Fibroblast of the aortic adventitia (primary cell): Measurements from ENCODE around the gene CEACAM5. TPM values are rescaled to one million over a fixed set of nuclear protein-coding genes. Genes with fewer than 3 reads are reported as not detected.

Source experiments
- DNase-seq: peaks from one replicate; pipeline ENCODE4 v3.0.0-alpha.2; 2010; ENCODE audit warnings: low read depth
- H3K4me3 ChIP-seq: 2 replicates; pipeline ENCODE4 v1.5.1; 2011; ENCODE audit warnings: low read depth, mild to moderate bottlenecking, control low read depth, low read length, moderate library complexity
- total RNA-seq: library from RNA; depleted of rRNA; stranded (reverse); fragments of >200 nt; gene quantifications from 2 replicates; pipeline ENCODE4 v1.2.3, GENCODE V29; 2012; ENCODE audit warnings: low replicate concordance
- TF ChIP-seq, protein P1 (sequence below): IDR thresholded peaks from 2 replicates; pipeline ENCODE4 v1.5.1; 2011; ENCODE audit warnings: mild to moderate bottlenecking, low read length, control low read depth, inconsistent platforms; ENCODE audit not compliant: insufficient read depth

CEACAM5 gene
- total RNA-seq, 1 donor = not detected

GRCh38 chr19:41771410-41771809 is 63.0 kb downstream of the CEACAM5 start:
- TF ChIP-seq, protein P1, sequence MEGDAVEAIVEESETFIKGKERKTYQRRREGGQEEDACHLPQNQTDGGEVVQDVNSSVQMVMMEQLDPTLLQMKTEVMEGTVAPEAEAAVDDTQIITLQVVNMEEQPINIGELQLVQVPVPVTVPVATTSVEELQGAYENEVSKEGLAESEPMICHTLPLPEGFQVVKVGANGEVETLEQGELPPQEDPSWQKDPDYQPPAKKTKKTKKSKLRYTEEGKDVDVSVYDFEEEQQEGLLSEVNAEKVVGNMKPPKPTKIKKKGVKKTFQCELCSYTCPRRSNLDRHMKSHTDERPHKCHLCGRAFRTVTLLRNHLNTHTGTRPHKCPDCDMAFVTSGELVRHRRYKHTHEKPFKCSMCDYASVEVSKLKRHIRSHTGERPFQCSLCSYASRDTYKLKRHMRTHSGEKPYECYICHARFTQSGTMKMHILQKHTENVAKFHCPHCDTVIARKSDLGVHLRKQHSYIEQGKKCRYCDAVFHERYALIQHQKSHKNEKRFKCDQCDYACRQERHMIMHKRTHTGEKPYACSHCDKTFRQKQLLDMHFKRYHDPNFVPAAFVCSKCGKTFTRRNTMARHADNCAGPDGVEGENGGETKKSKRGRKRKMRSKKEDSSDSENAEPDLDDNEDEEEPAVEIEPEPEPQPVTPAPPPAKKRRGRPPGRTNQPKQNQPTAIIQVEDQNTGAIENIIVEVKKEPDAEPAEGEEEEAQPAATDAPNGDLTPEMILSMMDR = no peak
- H3K4me3 ChIP-seq = no peak overlapping the region
- DNase-seq = no peak

DNA sequence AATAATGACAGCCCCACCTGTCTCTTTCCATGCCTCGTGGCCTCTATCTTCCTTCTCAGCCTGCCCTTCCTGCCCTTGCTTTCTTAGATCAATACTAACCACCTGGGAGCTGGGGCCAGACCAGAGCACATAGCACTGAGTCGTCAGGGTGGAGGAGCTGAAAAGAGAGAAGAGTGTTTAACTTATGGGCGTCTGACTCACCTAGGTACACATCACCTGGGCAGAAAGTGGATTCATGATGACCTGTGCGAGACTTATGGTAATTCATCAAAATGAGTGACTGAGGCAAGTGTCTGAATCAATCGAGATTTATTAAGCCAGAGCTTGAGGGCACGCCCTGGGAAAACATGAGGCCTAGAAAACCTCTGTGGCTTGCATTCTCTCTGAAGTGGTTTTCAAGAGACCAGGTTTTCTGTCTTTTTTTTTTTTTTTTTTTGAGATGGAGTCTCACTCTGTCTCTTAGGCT is 66.1 kb downstream of the CEACAM5 start:
- TF ChIP-seq, protein P1 = no peak
- DNase-seq = no peak
- H3K4me3 ChIP-seq = no peak overlapping the region

- TF ChIP-seq, protein P1 = no peak
- H3K4me3 ChIP-seq = no peak overlapping the region
- DNase-seq = no peak
These were observed 68.3 kb downstream of the CEACAM5 start for GRCh38 chr19:41776700-41777099.

Other genes with a start within 250 kb of the CEACAM5 start
- not detected in 2 replicates for gene CEACAM21, start 132.5 kb upstream of the CEACAM5 start, total RNA-seq
- not detected in 2 replicates for gene CEACAM4, start 81.6 kb upstream of the CEACAM5 start, total RNA-seq
- not detected in 2 replicates for gene CEACAM7, start 20.4 kb upstream of the CEACAM5 start, total RNA-seq
- gene CEACAM6, start 46.9 kb downstream of the CEACAM5 start, total RNA-seq = not detected in 2 replicates
- gene CEACAM3, start 88.0 kb downstream of the CEACAM5 start, total RNA-seq = not detected in 2 replicates
- not detected in 2 replicates for gene LYPD4, start 136.1 kb downstream of the CEACAM5 start, total RNA-seq
- gene DMRTC2, start 136.4 kb downstream of the CEACAM5 start, total RNA-seq = not detected in 2 replicates
- 827 and 1,080 TPM in 2 replicates for gene RPS19, start 151.6 kb downstream of the CEACAM5 start, total RNA-seq
- gene CD79A, start 168.7 kb downstream of the CEACAM5 start, total RNA-seq = 0.09 TPM in 1 of 2 replicates, not detected in the other
- 26.8 and 57.6 TPM in 2 replicates for gene ARHGEF1, start 174.6 kb downstream of the CEACAM5 start, total RNA-seq
- 0.57 TPM in 1 of 2 replicates, not detected in the other for gene ERFL, start 219.8 kb downstream of the CEACAM5 start, total RNA-seq